Right ventricle myocardium superior (tissue), 1 donor: ENCODE measurements around the gene ANKRD37. TPM values are rescaled to one million over a fixed set of nuclear protein-coding genes. Genes with fewer than 3 reads are reported as not detected.
"Not testable (repeated sequence)": the region's sequence is repeated elsewhere in the genome, so short reads cannot be mapped to it uniquely, and the experiment has no call there.

Experiments used
- ATAC-seq: fragments of 200-7000 bp; cut with Tn5 transposase; one replicate; pipeline ENCODE4 v1.9.1; 2020; ENCODE audit warnings: mild to moderate bottlenecking; ENCODE audit not compliant: poor library complexity
- DNase-seq: peaks from one replicate; pipeline ENCODE4 v3.0.0-alpha.2; 2020
- intact Hi-C: fragments of 100-400 bp; cut with DNase I; formaldehyde crosslinking; loops from one replicate; pipeline ENCODE4 v1.11.2; 2022
- long read RNA-seq: library from polyadenylated mRNA; unstranded; transcript quantifications from one replicate; pipeline ENCODE4 v2.0.0, GENCODE V29; 2021
- total RNA-seq: library from RNA; stranded (reverse); fragmentation: NEBNext Ultra II Directional; extraction: Animal tissue kit (Norgen Biotek cat#: 25700); gene quantifications from one replicate; pipeline ENCODE4 v1.2.1, GENCODE V29; 2021
- donor health status: DM: no; HTN: yes; CAD: no; lungs with severe emphysema.

ANKRD37 gene
- 22.1 TPM for total RNA-seq
- long read RNA-seq, transcript ANKRD37-201 (5 exons, 1,141 nt): major isoform, 13 of 21 reads
- long read RNA-seq, partial matches to known transcripts: 3 of 21 reads
- long read RNA-seq, other reads (novel, unspliced or antisense): 4 of 21 reads

GRCh38 chr4:185396724-185397385 lies at the start of gene ANKRD37:
ANKRD37 (plus strand) TSS chr4:185396841; CDS start chr4:185396924, 83 bp downstream.
- ATAC-seq (peak; percentile 40), DNase-seq (peak; percentile 62)
- intact Hi-C loops: loop anchor here (10.0 kb wide), 1 partner anchor 192 kb away; the partner anchor contains the start of genes CFAP97 and SNX25

GRCh38 chr4:185346975-185347601 lies 49.6 kb upstream of the ANKRD37 start:
- DNase-seq: no peak
- intact Hi-C loops: no loop called here
- no peak for ATAC-seq

- intact Hi-C loops: no loop called here
- ATAC-seq (no peak), DNase-seq (no peak)
Measured at GRCh38 chr4:185351691-185352090, 45.0 kb upstream of the ANKRD37 start.

GRCh38 chr4:185352202-185352601 lies 44.4 kb upstream of the ANKRD37 start:
- ATAC-seq: no peak
- intact Hi-C loops: no loop called here
- no peak for DNase-seq

- ATAC-seq (no peak), DNase-seq (no peak)
- intact Hi-C loops: no loop called here
Measured at GRCh38 chr4:185352741-185353140, 43.9 kb upstream of the ANKRD37 start.

GRCh38 chr4:185357211-185357610 lies 39.4 kb upstream of the ANKRD37 start:
- no peak for DNase-seq
- ATAC-seq: no peak
- intact Hi-C loops: no loop called here

GRCh38 chr4:185357733-185358440 lies 38.8 kb upstream of the ANKRD37 start:
- DNase-seq (no peak), ATAC-seq (no peak)
- intact Hi-C loops: no loop called here

GRCh38 chr4:185358514-185358913 lies 38.1 kb upstream of the ANKRD37 start:
- ATAC-seq (no peak), DNase-seq (no peak)
- intact Hi-C loops: no loop called here

- no peak for ATAC-seq
- intact Hi-C loops: no loop called here
- no peak for DNase-seq
Measured at GRCh38 chr4:185358959-185359358, 37.7 kb upstream of the ANKRD37 start.

- ATAC-seq: no peak
- intact Hi-C loops: no loop called here
Measured at GRCh38 chr4:185359767-185360446, 36.7 kb upstream of the ANKRD37 start.

GRCh38 chr4:185361872-185362271 lies 34.8 kb upstream of the ANKRD37 start:
- DNase-seq (no peak), ATAC-seq (no peak)
- intact Hi-C loops: no loop called here

More at GRCh38 chr4:185359767-185360446, 36.7 kb upstream of the ANKRD37 start:
- DNase-seq: no peak

- intact Hi-C loops, DNase-seq, ATAC-seq: not testable (repeated sequence)
Measured at GRCh38 chr4:185362570-185362969, 34.1 kb upstream of the ANKRD37 start.

- DNase-seq: no peak
- ATAC-seq: no peak
- intact Hi-C loops: no loop called here
Measured at GRCh38 chr4:185363251-185363650, 33.4 kb upstream of the ANKRD37 start.

- no peak for DNase-seq
- intact Hi-C loops: no loop called here
- ATAC-seq: no peak
Measured at GRCh38 chr4:185364886-185365285, 31.8 kb upstream of the ANKRD37 start.

GRCh38 chr4:185369731-185370130 lies 26.9 kb upstream of the ANKRD37 start:
- DNase-seq (no peak), ATAC-seq (no peak)
- intact Hi-C loops: no loop called here

- intact Hi-C loops: no loop called here
- no peak for DNase-seq
- no peak for ATAC-seq
Measured at GRCh38 chr4:185370268-185370949, 26.2 kb upstream of the ANKRD37 start.

GRCh38 chr4:185371702-185372101 lies 24.9 kb upstream of the ANKRD37 start:
- ATAC-seq (no peak), DNase-seq (no peak)
- intact Hi-C loops: no loop called here

- no peak for DNase-seq
- intact Hi-C loops: no loop called here
- no peak for ATAC-seq
Measured at GRCh38 chr4:185374027-185374426, 22.6 kb upstream of the ANKRD37 start.
